IMR-90 (cell line): ENCODE data around the gene SMYD1.

ENCODE experiments used
- CTCF ChIP-seq: conservative IDR thresholded peaks from 2 replicates; pipeline ENCODE4 v1.5.1; 2012; ENCODE audit warnings: mild to moderate bottlenecking, low read depth, low read length, improper control_type of control experiment
- FOS ChIP-seq: fragments of 150-350 bp; IDR thresholded peaks from 2 replicates; pipeline ENCODE4 v1.6.1; 2016; ENCODE audit warnings: low read depth, low read length
- POLR2A ChIP-seq: IDR thresholded peaks from 2 replicates; pipeline ENCODE4 v1.6.1; 2012; ENCODE audit warnings: mild to moderate bottlenecking, low read depth, low read length
- RAD21 ChIP-seq: IDR thresholded peaks from 2 replicates; pipeline ENCODE4 v1.6.1; 2012; ENCODE audit warnings: low read length, improper control_type of control experiment
- RCOR1 ChIP-seq: IDR thresholded peaks from 2 replicates; pipeline ENCODE4 v1.6.1; 2012; ENCODE audit warnings: mild to moderate bottlenecking, low read length, improper control_type of control experiment; ENCODE audit not compliant: insufficient replicate concordance

GRCh38 chr2:88053934-88054781, 13.5 kb upstream of the SMYD1 start:
- TF ChIP-seq CTCF = no peak
- TF ChIP-seq POLR2A = no peak
- TF ChIP-seq FOS = no peak
- no peak for TF ChIP-seq RAD21
- no peak for TF ChIP-seq RCOR1
